ENCODE data around the gene NPTX2. TPM values are rescaled to one million over a fixed set of nuclear protein-coding genes. Genes with fewer than 3 reads are reported as not detected.

The NPTX2 gene
- total RNA-seq, 1 donor from 2014 or later: 0.60 TPM

GRCh38 chr7:98617960-98618418 lies 904 bp downstream of the NPTX2 start:
- no peak for DNase-seq (ENCODE audit: low read depth in 2 of 2)

GRCh38 chr7:98618786-98619185 lies 1.7 kb downstream of the NPTX2 start:
- no peak for DNase-seq (ENCODE audit: low read depth in 2 of 2)

- DNase-seq (ENCODE audit: low read depth in 2 of 2): peak in 1 of 2 donors; percentile 20
Observed at GRCh38 chr7:98619450-98620321, 2.6 kb downstream of the NPTX2 start.

GRCh38 chr7:98621573-98622482 lies 4.7 kb downstream of the NPTX2 start:
- no peak for DNase-seq (ENCODE audit: low read depth in 2 of 2)

- DNase-seq (ENCODE audit: low read depth in 2 of 2): no peak
Observed at GRCh38 chr7:98622926-98623325, 5.8 kb downstream of the NPTX2 start.

GRCh38 chr7:98624846-98625420 lies 7.8 kb downstream of the NPTX2 start:
- DNase-seq (ENCODE audit: low read depth in 2 of 2): no peak

GRCh38 chr7:98626460-98627412 lies 9.7 kb downstream of the NPTX2 start:
- DNase-seq (ENCODE audit: low read depth in 2 of 2): no peak

- DNase-seq (ENCODE audit: low read depth in 2 of 2): no peak
Observed at GRCh38 chr7:98627413-98627790, 10.3 kb downstream of the NPTX2 start.

- no peak for DNase-seq (ENCODE audit: low read depth in 2 of 2)
Observed at GRCh38 chr7:98628418-98628817, 11.3 kb downstream of the NPTX2 start.

GRCh38 chr7:98629001-98629431 lies 11.9 kb downstream of the NPTX2 start:
- DNase-seq (ENCODE audit: low read depth in 2 of 2): peak in 1 of 2 donors; percentile 34

- no peak for DNase-seq (ENCODE audit: low read depth in 2 of 2)
Observed at GRCh38 chr7:98630149-98630548, 13.1 kb downstream of the NPTX2 start.

GRCh38 chr7:98630770-98631169 lies 13.7 kb downstream of the NPTX2 start:
- DNase-seq (ENCODE audit: low read depth in 2 of 2): no peak

GRCh38 chr7:98638853-98639252 lies 21.8 kb downstream of the NPTX2 start:
- no peak for DNase-seq (ENCODE audit: low read depth in 2 of 2)

GRCh38 chr7:98640375-98640774 lies 23.3 kb downstream of the NPTX2 start:
- no peak for DNase-seq (ENCODE audit: low read depth in 2 of 2)

- DNase-seq (ENCODE audit: low read depth in 2 of 2): no peak
Observed at GRCh38 chr7:98641646-98642500, 24.8 kb downstream of the NPTX2 start.

- DNase-seq (ENCODE audit: low read depth in 2 of 2): no peak
Observed at GRCh38 chr7:98643236-98643985, 26.3 kb downstream of the NPTX2 start.

GRCh38 chr7:98646465-98646864 lies 29.4 kb downstream of the NPTX2 start:
- DNase-seq (ENCODE audit: low read depth in 2 of 2): no peak

- no peak for DNase-seq (ENCODE audit: low read depth in 2 of 2)
Observed at GRCh38 chr7:98647326-98647725, 30.2 kb downstream of the NPTX2 start.

GRCh38 chr7:98651760-98652159 lies 34.7 kb downstream of the NPTX2 start:
- DNase-seq (ENCODE audit: low read depth in 2 of 2): no peak
